Mesenchymal stem cell (in vitro differentiated cells and primary cell): ENCODE results near the gene ZBTB47.

Source experiments
- DNase-seq: peaks from one replicate; pipeline ENCODE4 v3.0.0-alpha.2; 2013
- H2AFZ ChIP-seq: one replicate; pipeline ENCODE4 v1.6.1; 2013; ENCODE audit warnings: low read depth, mild to moderate bottlenecking, control low read depth, inconsistent platforms, low read length, moderate library complexity
- H2AK5ac ChIP-seq: 2 replicates; pipeline ENCODE4 v1.6.1; 2013; ENCODE audit warnings: low read length, moderate library complexity, mild to moderate bottlenecking, inconsistent platforms; ENCODE audit not compliant: severe bottlenecking
- H2BK120ac ChIP-seq: one replicate; pipeline ENCODE4 v1.6.1; 2013; ENCODE audit warnings: low read depth, mild to moderate bottlenecking, inconsistent platforms, low read length, moderate library complexity
- H2BK12ac ChIP-seq, 2 experiments: one replicate each; pipeline ENCODE4 v1.6.1; 2013; ENCODE audit warnings: inconsistent platforms in 2 of 2, low read length in 2 of 2, mild to moderate bottlenecking in 2 of 2, moderate library complexity in 2 of 2, control low read depth in 1 of 2
- H2BK15ac ChIP-seq: one replicate; pipeline ENCODE4 v1.6.1; 2013; ENCODE audit warnings: mild to moderate bottlenecking, low read depth, inconsistent platforms; ENCODE audit not compliant: poor library complexity, severe bottlenecking
- H2BK5ac ChIP-seq: 2 replicates; pipeline ENCODE4 v1.6.1; 2013; ENCODE audit warnings: low read depth, mild to moderate bottlenecking, low read length, control low read depth, inconsistent platforms; ENCODE audit not compliant: poor library complexity, severe bottlenecking
- H3K14ac ChIP-seq, 2 experiments: one replicate each; pipeline ENCODE4 v1.6.1; 2013; ENCODE audit warnings: inconsistent platforms in 2 of 2, low read length in 2 of 2, control low read depth in 1 of 2, mild to moderate bottlenecking in 1 of 2, moderate library complexity in 1 of 2
- H3K18ac ChIP-seq, 2 experiments: one replicate each; pipeline ENCODE4 v1.6.1; 2013; ENCODE audit warnings: inconsistent platforms in 2 of 2, low read length in 2 of 2, control low read depth in 1 of 2, low read depth in 1 of 2, mild to moderate bottlenecking in 1 of 2
- H3K23ac ChIP-seq, 2 experiments: one replicate each; pipeline ENCODE4 v1.6.1; 2013; ENCODE audit warnings: inconsistent platforms in 2 of 2, low read length in 2 of 2, mild to moderate bottlenecking in 2 of 2, moderate library complexity in 2 of 2, control low read depth in 1 of 2
- H3K27ac ChIP-seq: 2 replicates; pipeline ENCODE4 v1.5.1; 2013; ENCODE audit warnings: mild to moderate bottlenecking, moderate library complexity, low read length, control low read depth, inconsistent platforms; ENCODE audit not compliant: poor library complexity, severe bottlenecking
- H3K27me3 ChIP-seq, 2 experiments: 2 replicates each; pipeline versions ENCODE4 v1.6.1 to v1.7.0; 2013; ENCODE audit warnings: low read length in 2 of 2, mild to moderate bottlenecking in 2 of 2, moderate library complexity in 2 of 2, control low read depth in 1 of 2, inconsistent platforms in 1 of 2; ENCODE audit not compliant: control insufficient read depth in 1 of 2, insufficient read depth in 1 of 2
- H3K36me3 ChIP-seq, 2 experiments: 2 replicates each; pipeline versions ENCODE4 v1.6.1 to v1.7.0; 2013; ENCODE audit warnings: low read length in 2 of 2, control low read depth in 1 of 2, inconsistent platforms in 1 of 2, low read depth in 1 of 2, mild to moderate bottlenecking in 1 of 2; ENCODE audit not compliant: insufficient read depth in 2 of 2, control insufficient read depth in 1 of 2
- H3K4ac ChIP-seq, 2 experiments: one replicate each; pipeline ENCODE4 v1.6.1; 2013; ENCODE audit warnings: inconsistent platforms in 2 of 2, low read length in 2 of 2, mild to moderate bottlenecking in 2 of 2, moderate library complexity in 2 of 2, control low read depth in 1 of 2, low read depth in 1 of 2
- H3K4me1 ChIP-seq: 2 replicates; pipeline ENCODE4 v1.6.1; 2013; ENCODE audit warnings: low read depth, low read length, control low read depth; ENCODE audit not compliant: control insufficient read depth, insufficient read depth
- H3K4me2 ChIP-seq: 2 replicates; pipeline ENCODE4 v1.6.1; 2013; ENCODE audit warnings: low read length, mild to moderate bottlenecking, inconsistent platforms; ENCODE audit not compliant: poor library complexity, severe bottlenecking
- H3K4me3 ChIP-seq, 2 experiments: 2 replicates each; pipeline versions ENCODE4 v1.5.1 to v1.7.0; 2013; ENCODE audit warnings: low read length in 2 of 2, mild to moderate bottlenecking in 2 of 2, control low read depth in 1 of 2, low read depth in 1 of 2; ENCODE audit not compliant: insufficient read depth in 1 of 2
- H3K79me1 ChIP-seq: replicated peaks from 2 replicates; pipeline ENCODE4 v1.6.1; 2013; ENCODE audit warnings: mild to moderate bottlenecking, control low read depth, low read length, inconsistent platforms; ENCODE audit not compliant: poor library complexity, severe bottlenecking
- H3K9ac ChIP-seq: 2 replicates; pipeline ENCODE4 v1.7.0; 2013; ENCODE audit warnings: mild to moderate bottlenecking, low read length, moderate library complexity
- H3K9me3 ChIP-seq: 2 replicates; pipeline ENCODE4 v1.7.0; 2013; ENCODE audit warnings: mild to moderate bottlenecking, low read length; ENCODE audit not compliant: control insufficient read depth
- H4K8ac ChIP-seq: one replicate; pipeline ENCODE4 v1.6.1; 2013; ENCODE audit warnings: inconsistent platforms, mild to moderate bottlenecking, low read length, moderate library complexity
- H4K91ac ChIP-seq: one replicate; pipeline ENCODE4 v1.6.1; 2013; ENCODE audit warnings: mild to moderate bottlenecking, low read length, inconsistent platforms
- WGBS: methylation state at CpG from one replicate; pipeline ENCODE4 v1.1.7; 2013; ENCODE audit warnings: mixed read lengths; 5-methylcytosine and 5-hydroxymethylcytosine counted together

Gene ZBTB47

GRCh38 chr3:42713747-42714146, 60.2 kb downstream of the ZBTB47 start:
- Histone ChIP-seq H2BK15ac (no peak overlapping the region), H3K4me3 (no peak overlapping the region), H2AFZ (no peak overlapping the region), H2AK5ac (no peak overlapping the region), H3K27ac (no peak overlapping the region), H4K8ac (no peak overlapping the region), H3K27me3 (peaks cover 29 to 36% of the 10 kb centered on the region in 2 experiments), H3K9ac (no peak overlapping the region), H3K4me1 (no peaks in the 10 kb centered on the region), H3K18ac (no peak overlapping the region), H3K36me3 (no peaks in the 10 kb centered on the region), H3K4ac (no peak overlapping the region), H4K91ac (no peak overlapping the region), H3K79me1 (no peaks in the 10 kb centered on the region), H2BK120ac (no peak overlapping the region), H3K23ac (no peak overlapping the region), H3K14ac (no peak overlapping the region), H3K4me2 (no peak overlapping the region), H2BK12ac (no peak overlapping the region), H2BK5ac (no peak overlapping the region), H3K9me3 (no peaks in the 10 kb centered on the region)
- 89% methylated on average over 2 of the region's 2 CpGs for WGBS
- DNase-seq: no peak

- Histone ChIP-seq H3K23ac (no peak overlapping the region), H2AK5ac (no peak overlapping the region), H2BK5ac (no peak overlapping the region), H3K4ac (no peak overlapping the region), H3K14ac (no peak overlapping the region), H3K27ac (no peak overlapping the region), H3K18ac (no peak overlapping the region), H3K36me3 (no peaks in the 10 kb centered on the region), H3K4me1 (no peaks in the 10 kb centered on the region), H3K9me3 (no peaks in the 10 kb centered on the region), H4K91ac (no peak overlapping the region), H3K27me3 (peaks cover 31 to 34% of the 10 kb centered on the region in 2 experiments), H3K4me3 (no peak overlapping the region), H2AFZ (no peak overlapping the region), H2BK15ac (no peak overlapping the region), H3K4me2 (no peak overlapping the region), H2BK12ac (no peak overlapping the region), H4K8ac (no peak overlapping the region), H3K9ac (no peak overlapping the region), H2BK120ac (no peak overlapping the region), H3K79me1 (no peaks in the 10 kb centered on the region)
- 78% methylated on average over 3 of the region's 4 CpGs for WGBS
- no peak for DNase-seq
These were observed 60.8 kb downstream of the ZBTB47 start for GRCh38 chr3:42714171-42714852.
